HG02798 (cell line): ENCODE results near the gene IL3.
A peak's percentile ranks its signal among the peaks of the same experiment; 100 is the strongest.

Experiments
- ATAC-seq: cut with Tn5 transposase; IDR thresholded peaks from one replicate; pipeline ENCODE4 v1.9.1; 2021; ENCODE audit warnings: mild to moderate bottlenecking; ENCODE audit not compliant: unreplicated experiment, poor library complexity

Gene IL3

GRCh38 chr5:132055808-132056609 is 4.4 kb upstream of the IL3 start:
- no peak for ATAC-seq

- ATAC-seq = no peak
Measured at GRCh38 chr5:132056610-132057497, 3.6 kb upstream of the IL3 start.

GRCh38 chr5:132057498-132058255 is 2.8 kb upstream of the IL3 start:
- ATAC-seq = no peak

DNA sequence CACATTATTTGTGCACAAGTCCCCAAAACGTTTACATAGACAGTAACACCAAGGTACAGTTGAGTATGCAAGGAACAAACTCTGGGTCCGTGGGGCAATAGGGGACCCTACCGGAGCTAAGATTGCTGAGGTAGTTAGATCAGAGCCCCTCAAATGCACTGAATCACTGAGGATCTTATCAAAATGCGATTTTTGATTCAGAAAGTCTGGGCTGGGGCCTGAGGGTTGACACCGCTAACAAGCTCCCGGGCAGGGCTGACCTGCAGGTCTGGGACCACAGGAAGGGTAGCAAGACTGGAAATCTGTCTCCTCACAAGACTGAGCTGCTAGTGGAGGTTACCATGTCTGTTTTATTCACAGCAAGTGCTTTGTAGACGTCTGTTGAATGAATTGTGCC is 1.8 kb upstream of the IL3 start:
- ATAC-seq = no peak

DNA sequence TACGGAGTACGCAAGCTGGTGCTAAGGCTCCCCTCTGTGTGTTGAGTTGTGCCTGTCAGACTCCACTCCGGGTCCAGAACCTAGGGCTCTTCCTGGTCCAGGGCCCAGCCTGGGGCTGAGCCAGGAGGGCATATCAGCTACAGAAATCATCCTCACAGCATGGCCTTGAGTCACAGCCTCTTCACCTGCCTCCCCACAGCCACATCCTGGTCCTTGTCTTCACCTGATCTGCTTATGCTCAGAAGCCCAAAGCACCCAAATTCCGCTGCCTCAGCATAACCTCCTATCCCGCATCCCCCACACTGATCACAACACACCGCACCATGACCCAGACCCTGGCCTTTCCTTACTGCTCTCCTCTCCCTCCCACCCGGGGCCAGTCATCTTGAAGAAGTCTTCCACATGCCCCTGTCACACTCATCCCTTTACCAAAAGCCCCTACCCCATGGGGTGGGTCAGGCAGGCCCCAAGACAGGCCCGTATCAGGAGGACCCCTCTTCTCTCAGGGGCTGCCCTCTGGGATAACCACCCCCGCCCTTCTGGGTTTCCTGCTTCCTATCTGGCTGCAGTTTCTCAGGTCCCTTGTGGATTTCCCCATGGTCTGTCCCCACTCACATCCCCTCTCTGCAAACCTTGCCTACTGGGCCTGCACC is 1.3 kb upstream of the IL3 start:
- no peak for ATAC-seq

GRCh38 chr5:132059696-132060500 is 557 bp upstream of the IL3 start:
- no peak for ATAC-seq

GRCh38 chr5:132063090-132063911 is 2.8 kb downstream of the IL3 start:
- peak; percentile 66 for ATAC-seq

GRCh38 chr5:132064140-132064539 is 3.7 kb downstream of the IL3 start:
- ATAC-seq = no peak

DNA sequence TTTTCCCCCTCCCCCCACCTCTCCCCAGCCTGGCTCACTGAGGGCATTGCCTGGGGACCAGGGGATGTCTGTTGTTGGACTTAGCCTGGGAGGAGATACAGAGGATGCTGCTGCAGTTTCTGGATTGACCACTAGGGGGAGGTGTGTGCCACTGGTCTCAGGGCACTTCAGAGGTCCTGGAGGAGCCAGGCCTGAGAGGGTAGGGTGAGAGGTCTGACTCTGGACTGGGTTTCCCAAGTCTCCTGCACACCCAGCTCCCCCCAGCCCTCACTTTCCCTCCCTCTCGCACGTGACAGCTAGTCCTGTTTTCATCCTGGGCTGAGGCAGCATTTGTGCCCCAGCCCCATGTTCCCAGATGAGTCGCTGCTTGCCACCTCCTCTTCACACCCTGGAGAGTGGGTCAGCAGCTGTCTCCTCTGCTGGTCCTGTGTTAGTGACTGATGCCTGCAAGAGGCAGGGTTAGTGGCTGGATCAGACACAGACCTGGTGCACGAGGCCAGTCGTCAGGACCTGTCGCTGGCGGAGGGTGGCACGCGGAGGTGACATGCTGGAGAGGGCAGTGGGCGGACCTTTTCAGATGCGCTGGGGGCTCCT is 4.4 kb downstream of the IL3 start:
- ATAC-seq = peak; percentile 67

DNA sequence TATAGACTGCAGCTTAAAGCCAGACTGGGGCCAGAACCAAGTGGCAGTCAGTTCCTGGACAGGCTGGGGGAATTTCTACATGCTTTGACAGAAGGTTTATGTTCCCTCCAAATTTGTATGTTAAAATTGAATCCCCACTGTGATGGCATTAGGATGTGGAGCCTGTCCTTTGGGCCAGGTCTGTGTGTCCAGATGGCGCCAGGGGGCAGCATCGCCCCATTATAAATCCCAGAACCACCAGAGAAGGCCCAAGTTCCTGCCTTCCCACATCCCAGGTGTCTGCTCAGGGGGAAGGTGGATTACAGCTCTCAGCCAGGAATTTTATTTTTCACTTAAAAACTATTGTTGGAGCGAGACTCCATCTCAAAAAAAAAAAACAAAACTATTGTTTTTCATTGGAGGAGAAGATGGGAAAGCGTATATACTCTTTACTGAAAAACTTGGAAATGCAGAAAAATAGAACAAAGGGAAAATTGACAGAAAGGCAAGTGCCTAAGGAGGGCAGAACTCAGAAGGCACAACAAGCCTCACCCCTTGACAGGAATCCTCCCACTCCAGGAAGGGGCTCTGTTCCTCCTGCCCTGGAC is 5.0 kb downstream of the IL3 start:
- ATAC-seq = no peak

GRCh38 chr5:132065951-132066701 is 5.7 kb downstream of the IL3 start:
- no peak for ATAC-seq

DNA sequence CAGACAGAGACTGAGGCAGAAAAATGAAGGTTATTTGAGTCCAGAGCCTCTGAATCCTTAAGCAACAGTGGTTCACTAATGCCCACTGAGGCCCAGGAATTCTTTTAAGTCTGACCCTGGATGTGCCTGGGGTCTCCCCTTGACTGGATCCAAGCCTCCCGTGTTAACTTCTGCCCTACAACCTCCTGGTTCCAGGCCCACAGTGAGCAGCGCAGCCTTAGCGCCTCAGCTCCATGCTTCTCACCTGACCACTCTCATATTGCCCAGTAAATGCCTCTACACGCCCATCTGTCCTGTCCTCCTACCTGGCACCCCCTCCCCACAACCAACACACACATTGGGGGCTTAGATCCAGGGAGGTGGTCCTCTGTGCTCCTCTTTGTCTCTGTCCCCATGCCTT is 6.4 kb downstream of the IL3 start:
- no peak for ATAC-seq

- ATAC-seq = no peak
Measured at GRCh38 chr5:132067451-132067850, 7.0 kb downstream of the IL3 start.

DNA sequence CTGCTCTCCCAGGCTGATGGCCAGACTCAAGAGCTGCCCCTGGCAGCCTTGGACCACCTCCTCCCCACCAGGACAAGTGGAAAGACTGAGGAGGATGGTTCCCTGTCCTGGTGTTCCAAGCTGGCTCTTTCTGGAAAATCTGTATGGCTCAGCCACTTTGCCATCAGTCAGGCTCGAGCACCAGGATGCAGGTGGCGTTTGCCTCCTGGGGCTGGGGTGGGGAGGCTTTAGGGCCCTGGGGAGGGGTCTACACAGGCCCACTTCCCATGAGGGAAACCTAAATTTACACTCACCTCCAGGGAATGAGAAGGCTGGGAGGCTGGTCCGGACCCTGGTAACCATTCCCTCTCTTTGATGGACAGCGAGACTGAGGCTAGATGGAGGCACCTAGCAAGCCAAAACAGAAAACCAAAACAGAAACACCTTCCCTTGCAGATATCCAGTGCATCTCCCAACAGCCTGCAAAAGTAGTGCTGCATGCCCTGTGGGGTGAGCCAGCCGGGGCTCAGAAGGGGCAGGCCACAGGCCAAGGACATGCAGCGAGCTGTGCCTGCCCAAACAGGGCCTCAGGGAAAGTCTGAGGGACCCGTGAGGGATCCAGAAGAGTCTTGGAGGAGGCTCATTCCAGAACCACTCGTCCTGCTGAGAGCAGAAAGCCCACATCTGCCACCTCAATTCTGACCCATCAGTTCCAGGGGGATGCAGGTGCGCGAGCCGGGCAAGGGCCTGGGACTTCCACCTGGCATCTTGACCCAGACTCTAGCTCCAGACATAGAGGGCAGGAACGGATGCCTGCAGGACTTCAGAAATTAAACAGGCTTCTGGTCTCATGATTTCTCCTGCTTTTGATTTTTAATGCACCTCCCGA is 7.7 kb downstream of the IL3 start:
- no peak for ATAC-seq

- ATAC-seq = no peak
Measured at GRCh38 chr5:132069561-132069960, 9.1 kb downstream of the IL3 start.

DNA sequence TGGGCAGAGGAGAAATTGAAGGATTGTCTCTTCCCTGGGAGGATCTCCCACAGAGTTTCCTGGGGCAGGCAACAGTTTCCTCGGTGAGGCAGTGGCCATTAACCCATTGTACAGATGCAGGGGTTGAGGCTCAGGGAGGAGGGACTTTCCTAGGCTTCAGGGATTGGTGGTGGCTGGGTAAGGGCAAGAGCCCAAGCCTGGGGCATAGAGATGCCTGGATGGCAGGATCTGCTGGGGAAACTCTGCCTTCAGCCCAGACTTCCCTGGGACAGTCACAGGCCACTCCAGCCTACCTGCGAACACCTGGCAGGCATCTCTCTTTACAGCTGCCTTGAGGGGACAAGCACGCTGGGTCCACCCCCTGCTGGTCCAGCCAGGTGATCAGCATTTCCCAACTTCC is 9.5 kb downstream of the IL3 start:
- ATAC-seq = no peak
